ENCODE data around the gene PANK3.

DNA sequence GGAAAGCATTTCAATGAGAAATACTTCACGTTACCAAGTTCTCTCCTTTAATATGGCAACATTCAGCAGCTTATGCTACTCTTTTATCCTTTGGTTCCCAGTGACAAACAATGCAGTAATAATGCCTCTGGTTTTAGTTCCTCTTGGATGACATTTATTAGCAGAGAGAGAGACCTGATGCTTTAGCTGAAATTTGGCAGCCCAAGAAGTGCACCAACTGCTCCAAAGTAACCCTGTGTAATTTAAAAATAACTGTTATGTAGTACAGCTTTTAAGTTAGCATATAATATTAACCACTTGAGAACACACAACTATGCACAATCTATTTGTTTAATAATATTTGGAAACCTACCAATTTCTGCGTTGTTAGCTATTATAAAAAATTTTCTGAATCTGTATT is 21.8 kb downstream of the PANK3 start:
- TF ChIP-seq, protein P1, sequence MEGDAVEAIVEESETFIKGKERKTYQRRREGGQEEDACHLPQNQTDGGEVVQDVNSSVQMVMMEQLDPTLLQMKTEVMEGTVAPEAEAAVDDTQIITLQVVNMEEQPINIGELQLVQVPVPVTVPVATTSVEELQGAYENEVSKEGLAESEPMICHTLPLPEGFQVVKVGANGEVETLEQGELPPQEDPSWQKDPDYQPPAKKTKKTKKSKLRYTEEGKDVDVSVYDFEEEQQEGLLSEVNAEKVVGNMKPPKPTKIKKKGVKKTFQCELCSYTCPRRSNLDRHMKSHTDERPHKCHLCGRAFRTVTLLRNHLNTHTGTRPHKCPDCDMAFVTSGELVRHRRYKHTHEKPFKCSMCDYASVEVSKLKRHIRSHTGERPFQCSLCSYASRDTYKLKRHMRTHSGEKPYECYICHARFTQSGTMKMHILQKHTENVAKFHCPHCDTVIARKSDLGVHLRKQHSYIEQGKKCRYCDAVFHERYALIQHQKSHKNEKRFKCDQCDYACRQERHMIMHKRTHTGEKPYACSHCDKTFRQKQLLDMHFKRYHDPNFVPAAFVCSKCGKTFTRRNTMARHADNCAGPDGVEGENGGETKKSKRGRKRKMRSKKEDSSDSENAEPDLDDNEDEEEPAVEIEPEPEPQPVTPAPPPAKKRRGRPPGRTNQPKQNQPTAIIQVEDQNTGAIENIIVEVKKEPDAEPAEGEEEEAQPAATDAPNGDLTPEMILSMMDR (IDR thresholded peaks at IDR 0.05; ENCODE audit: insufficient read depth, low read depth, low read length) = no peak
- no peak for TF ChIP-seq EZH2 (IDR thresholded peaks at IDR 0.05; ENCODE audit: insufficient read depth, low read length)

All from astrocyte (in vitro differentiated cells and primary cell).